ENCODE results near the gene CTSF.

Gene CTSF

GRCh38 chr11:66568124-66568916, at the start of gene CTSF:
Gene CTSF (minus strand): TSS chr11:66568606. CDS start chr11:66568486, 120 bp downstream.
- DNase-seq (ENCODE audit: extremely low read depth, low read depth): peak; percentile 40
- peak within 1 kb of the TSS; percentile 37 for H3K4me3 ChIP-seq (replicated peaks; ENCODE audit: low read depth, low read length)
- no peak for TF ChIP-seq CTCF (IDR thresholded peaks at IDR 0.05; ENCODE audit: low read depth, low read length, missing control alignments)

GRCh38 chr11:66617155-66617834, 48.9 kb upstream of the CTSF start:
- no peak for DNase-seq (ENCODE audit: extremely low read depth, low read depth)
- TF ChIP-seq CTCF (IDR thresholded peaks at IDR 0.05; ENCODE audit: low read depth, low read length, missing control alignments): no peak
- peak overlapping the region; percentile 74 for H3K4me3 ChIP-seq (replicated peaks; ENCODE audit: low read depth, low read length)

GRCh38 chr11:66616379-66617154, 48.2 kb upstream of the CTSF start, which contains the start of gene RBM14:
Gene RBM14 (plus strand): TSS chr11:66616630. CDS start chr11:66616721, 91 bp downstream.
- H3K4me3 ChIP-seq (replicated peaks; ENCODE audit: low read depth, low read length): peak within 1 kb of the TSS; percentile 74
- no peak for TF ChIP-seq CTCF (IDR thresholded peaks at IDR 0.05; ENCODE audit: low read depth, low read length, missing control alignments)
- DNase-seq (ENCODE audit: extremely low read depth, low read depth): peak; percentile 98

GRCh38 chr11:66614073-66614472, 45.7 kb upstream of the CTSF start:
- H3K4me3 ChIP-seq (replicated peaks; ENCODE audit: low read depth, low read length): no peak overlapping the region
- no peak for DNase-seq (ENCODE audit: extremely low read depth, low read depth)
- no peak for TF ChIP-seq CTCF (IDR thresholded peaks at IDR 0.05; ENCODE audit: low read depth, low read length, missing control alignments)

- DNase-seq (ENCODE audit: extremely low read depth, low read depth): no peak
- no peak overlapping the region for H3K4me3 ChIP-seq (replicated peaks; ENCODE audit: low read depth, low read length)
- TF ChIP-seq CTCF (IDR thresholded peaks at IDR 0.05; ENCODE audit: low read depth, low read length, missing control alignments): no peak
Measured at GRCh38 chr11:66612458-66612857, 44.1 kb upstream of the CTSF start.

GRCh38 chr11:66609721-66610617, 41.6 kb upstream of the CTSF start:
- H3K4me3 ChIP-seq (replicated peaks; ENCODE audit: low read depth, low read length): no peak overlapping the region
- no peak for TF ChIP-seq CTCF (IDR thresholded peaks at IDR 0.05; ENCODE audit: low read depth, low read length, missing control alignments)
- DNase-seq (ENCODE audit: extremely low read depth, low read depth): no peak

All from HFF-Myc (cell line).